ENCODE data around the gene SFXN1.

- TF ChIP-seq EZH2 (IDR thresholded peaks at IDR 0.05) (no peak), POLR2AphosphoS5 (IDR thresholded peaks at IDR 0.05; ENCODE audit: borderline replicate concordance, low read depth, low read length) (no peak), FOXP2 (optimal IDR thresholded peaks at IDR 0.05; ENCODE audit: control extremely low read depth, extremely low read length, insufficient read depth) (no peak)
Observed at GRCh38 chr5:175520873-175521272, 42.5 kb downstream of the SFXN1 start.
